GM18511 (cell line): ENCODE results near the gene KANSL3.
"Not testable (repeated sequence)": the region's sequence is repeated elsewhere in the genome, so short reads cannot be mapped to it uniquely, and the experiment has no call there.

Experiments used
- ATAC-seq: cut with Tn5 transposase; IDR thresholded peaks from one replicate; pipeline ENCODE4 v1.9.1; 2021; ENCODE audit warnings: mild to moderate bottlenecking, moderate library complexity; ENCODE audit not compliant: unreplicated experiment

Gene KANSL3

GRCh38 chr2:96655526-96655925 lies 17.4 kb upstream of the KANSL3 start:
- ATAC-seq = no peak

DNA sequence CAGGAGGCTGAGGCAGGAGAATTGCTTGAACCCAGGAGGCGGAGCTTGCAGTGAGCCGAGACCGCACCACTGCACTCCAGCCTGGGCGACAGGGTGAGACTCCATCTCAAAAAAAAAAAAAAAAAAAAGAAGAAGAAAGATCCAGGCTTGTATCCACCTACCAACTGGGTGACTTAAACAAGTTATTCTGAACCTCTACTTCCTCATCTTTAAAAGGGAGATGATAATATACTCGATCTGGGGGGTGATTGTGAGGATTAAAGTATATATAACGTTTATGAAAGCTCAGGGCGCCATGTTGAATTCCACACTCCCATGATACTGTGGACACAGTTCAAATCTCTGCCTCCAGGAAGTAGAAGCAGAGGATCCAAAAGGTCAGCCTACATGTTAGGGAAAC lies 16.7 kb upstream of the KANSL3 start:
- not testable (repeated sequence) for ATAC-seq

DNA sequence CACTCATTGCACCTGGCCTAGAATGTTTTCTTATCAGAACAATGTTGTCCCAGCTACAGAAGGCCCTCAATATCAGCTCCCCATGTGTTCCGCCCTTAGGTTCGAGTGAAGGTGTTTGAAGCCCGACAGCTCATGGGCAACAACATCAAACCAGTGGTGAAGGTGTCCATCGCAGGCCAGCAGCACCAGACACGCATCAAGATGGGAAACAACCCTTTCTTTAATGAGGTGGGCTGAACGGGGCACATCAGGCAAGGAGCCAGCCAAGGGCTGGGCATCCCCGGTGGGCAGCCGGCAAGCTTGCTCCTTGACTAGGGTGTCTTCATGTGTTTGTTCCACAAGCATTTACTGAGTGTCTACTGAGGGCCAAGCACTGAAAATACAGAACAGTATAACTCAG lies 13.7 kb upstream of the KANSL3 start:
- ATAC-seq = no peak

DNA sequence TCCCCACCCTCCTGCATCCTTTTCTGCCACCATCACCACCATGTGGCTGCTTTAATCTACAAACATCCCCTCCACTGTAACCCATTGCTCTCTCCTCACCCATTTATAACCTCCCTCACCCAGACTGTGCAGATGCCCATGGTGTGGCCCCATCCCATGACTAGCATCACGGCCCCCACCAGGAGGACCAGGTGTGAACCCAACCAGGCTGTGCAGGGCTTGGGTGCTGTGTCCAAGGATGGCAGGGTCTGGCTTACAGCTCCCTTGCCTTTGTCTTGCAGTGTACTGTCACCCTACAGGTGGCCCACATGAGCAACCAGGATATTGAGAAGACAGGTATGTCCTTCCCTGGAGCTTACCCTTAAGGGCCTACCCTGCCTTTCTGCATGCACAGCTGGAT lies 11.2 kb upstream of the KANSL3 start:
- no peak for ATAC-seq

DNA sequence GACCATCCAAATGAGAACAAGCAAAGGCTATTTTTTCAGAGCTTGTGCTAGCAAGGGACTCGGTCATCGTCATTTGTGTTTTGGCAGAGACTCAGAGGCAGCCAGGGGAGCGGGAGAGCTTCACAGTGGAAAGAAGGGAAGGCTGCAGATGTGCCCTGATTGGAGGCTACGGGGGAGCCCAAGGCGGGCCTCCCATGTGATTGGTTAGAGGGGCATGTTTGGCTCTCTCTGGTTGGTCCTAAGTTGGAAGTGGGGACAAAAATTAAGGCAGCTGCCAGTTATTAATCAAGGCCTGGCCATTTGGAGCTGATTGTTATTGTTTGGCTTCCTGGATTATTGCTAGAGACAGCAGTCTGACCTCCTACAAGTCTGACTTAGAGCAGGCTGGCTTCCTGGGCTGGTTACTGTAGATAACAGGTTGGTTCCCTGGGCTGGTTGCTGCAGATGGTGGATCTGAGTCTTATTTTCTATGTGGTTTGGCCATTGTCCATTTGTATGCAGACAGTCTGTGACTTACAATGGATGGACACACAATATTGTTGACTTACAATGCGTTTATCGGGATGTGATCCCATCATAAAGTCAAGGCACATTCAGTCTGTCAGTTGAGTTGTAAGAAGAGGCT lies 10.3 kb upstream of the KANSL3 start:
- no peak for ATAC-seq

GRCh38 chr2:96647681-96648080 lies 9.6 kb upstream of the KANSL3 start:
- no peak for ATAC-seq

GRCh38 chr2:96642564-96643360 lies 4.7 kb upstream of the KANSL3 start, which contains the start of gene FER1L5:
FER1L5 (plus strand) TSS chr2:96642764; CDS start chr2:96642837, 73 bp downstream.
- no peak for ATAC-seq

DNA sequence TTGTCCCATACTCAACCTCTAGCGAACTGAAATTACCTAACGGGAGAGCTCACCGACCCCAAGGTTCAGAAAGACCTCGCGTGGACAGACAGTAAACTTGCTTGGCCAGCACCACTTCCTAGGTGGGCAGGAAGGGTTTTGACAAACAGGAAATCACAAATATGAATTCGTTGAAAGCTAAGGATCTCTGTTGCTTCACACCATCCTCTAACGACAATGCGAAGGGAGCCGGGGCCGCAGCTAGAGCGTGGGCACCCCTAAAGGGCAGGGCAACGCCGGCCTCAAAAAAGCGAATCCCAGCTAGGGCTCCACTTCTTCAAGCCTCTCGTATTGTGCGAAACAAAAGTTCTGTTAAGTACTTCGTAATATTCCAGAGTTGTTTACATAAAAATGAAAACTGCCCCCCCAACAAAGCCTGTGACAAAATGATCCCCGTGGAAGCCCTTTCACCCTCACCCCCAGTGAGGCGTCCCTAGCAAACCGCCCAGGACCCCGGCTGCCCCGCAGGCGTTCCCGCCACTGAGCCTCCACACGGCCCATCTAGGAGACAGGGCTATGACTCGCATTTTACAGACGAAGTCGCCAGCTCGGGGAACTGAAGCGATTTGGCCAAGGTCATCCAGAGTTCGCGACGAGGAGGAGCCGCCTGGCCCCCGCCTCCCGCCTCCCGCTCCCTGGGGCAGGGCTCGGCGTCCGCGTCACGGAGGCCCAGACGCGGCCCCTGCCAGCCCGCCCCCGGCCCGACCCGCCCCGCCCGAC lies 548 bp downstream of the KANSL3 start:
- peak; percentile 84 for ATAC-seq

- no peak for ATAC-seq
These were observed 1.5 kb downstream of the KANSL3 start for GRCh38 chr2:96636551-96637171.

GRCh38 chr2:96633641-96634040 lies 4.5 kb downstream of the KANSL3 start:
- ATAC-seq = no peak

DNA sequence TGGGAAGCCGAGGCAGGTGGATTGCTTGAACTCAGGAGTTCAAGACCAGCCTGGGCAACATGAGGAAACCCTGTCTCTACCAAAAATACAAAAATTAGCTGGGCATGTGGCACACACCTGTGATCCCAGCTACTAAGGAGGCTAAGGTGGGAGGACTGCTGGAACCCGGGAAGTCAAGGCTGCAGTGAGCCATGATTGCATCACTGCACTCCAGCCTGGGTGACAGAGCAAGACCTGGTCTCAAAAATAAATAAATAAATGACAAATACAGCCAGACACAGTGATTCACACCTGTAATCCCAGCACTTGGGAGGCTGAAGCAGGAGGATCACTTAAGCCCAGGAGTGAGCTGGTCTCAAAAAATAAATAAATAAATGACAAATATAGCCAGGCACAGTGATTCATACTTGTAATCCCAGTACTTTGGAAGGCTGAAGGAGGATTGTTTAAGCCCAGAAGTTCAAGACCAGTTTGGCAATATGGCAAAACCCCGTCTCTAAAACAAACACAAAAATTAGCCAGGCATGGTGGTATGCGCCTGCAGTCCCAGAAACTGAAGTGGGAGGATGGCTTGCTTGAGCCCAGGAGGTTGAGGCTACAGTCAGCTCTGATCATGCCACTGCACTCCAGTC lies 6.2 kb downstream of the KANSL3 start:
- no peak for ATAC-seq

- ATAC-seq = no peak
These were observed 11.6 kb downstream of the KANSL3 start for GRCh38 chr2:96626553-96626942.

DNA sequence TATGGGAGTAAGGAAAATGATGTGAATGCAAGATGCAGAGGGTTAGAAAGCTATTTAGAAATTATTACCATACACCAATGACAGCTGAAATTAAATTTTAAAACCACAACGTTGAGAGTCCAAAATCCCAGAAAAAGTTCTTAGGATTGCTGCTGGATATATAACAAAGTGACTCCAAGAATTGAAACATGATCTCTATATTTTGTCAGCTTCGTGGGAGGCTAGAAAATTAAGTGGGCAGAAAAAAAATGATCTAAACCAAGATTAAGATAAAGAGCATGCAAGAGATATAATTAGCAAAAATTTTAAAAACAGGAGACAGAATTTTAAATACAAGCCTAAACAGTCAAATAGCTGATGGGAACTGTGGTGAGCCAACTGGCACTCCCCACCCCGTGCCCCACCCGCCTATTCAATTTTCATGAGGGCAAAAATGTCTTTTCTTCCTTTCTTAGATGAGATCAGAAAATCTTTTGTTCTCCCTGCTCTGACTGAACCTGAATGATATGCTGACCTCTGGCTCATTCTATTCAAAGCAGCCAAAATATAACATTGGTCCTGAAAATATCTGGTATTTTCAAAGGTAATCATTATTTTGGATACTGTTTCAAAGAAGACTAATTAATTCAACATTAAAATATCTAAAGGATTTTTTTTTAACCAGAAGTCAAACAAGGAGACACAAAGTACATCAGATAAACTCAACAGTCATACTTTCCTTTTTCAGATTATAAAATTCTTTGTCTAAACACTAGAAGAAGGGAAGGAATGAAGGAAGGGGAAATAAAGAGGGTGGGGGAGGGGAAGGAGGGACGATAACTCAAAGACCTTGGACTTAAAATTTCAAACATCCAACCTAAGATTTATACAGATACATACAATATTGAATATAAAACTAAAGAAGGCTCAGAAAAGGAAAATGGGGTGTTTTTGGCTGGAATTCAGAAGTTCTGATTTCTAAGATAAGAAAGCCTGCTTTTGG lies 12.2 kb downstream of the KANSL3 start:
- ATAC-seq = no peak

DNA sequence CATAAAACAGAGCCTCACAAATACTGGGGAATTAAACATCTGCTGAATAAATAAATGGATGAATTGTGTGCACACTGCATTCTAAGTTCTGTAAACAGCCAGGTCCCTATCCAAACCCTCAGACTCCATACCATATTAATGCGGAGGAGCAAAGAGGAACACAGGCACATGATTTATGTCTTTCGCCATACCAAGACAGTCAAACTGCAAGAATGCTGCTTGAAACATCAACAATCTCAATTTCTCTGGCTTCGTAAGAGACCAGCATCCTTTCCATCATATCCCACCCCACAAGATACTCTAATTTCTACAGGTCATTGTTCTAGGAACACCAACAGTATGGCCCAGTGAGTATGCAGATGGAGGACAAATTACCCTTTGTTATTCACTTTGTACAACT lies 15.0 kb downstream of the KANSL3 start:
- no peak for ATAC-seq

- ATAC-seq = no peak
These were observed 15.6 kb downstream of the KANSL3 start for GRCh38 chr2:96622544-96622943.

GRCh38 chr2:96618596-96619283 lies 19.4 kb downstream of the KANSL3 start:
- no peak for ATAC-seq

DNA sequence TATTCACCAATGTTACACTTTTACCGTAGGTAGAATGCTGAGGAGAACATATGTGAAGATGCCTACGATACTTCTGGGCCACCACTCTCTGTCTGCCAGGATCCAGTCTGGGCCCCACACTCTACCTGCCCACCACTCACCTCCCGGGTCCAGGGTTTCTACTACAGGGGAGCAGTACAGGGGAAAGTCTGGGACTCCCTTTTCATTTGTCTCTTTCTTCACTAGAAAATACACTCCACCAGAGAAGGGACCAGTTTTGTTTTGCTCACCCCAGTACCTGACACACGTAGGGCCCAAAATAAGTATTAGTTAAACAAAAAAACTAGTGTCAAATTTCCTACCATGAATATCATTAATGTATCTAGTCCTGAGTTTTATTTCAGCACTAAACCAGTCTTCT lies 21.1 kb downstream of the KANSL3 start:
- no peak for ATAC-seq

GRCh38 chr2:96616535-96616934 lies 21.6 kb downstream of the KANSL3 start:
- ATAC-seq = no peak

GRCh38 chr2:96616128-96616527 lies 22.0 kb downstream of the KANSL3 start:
- no peak for ATAC-seq
